SK-N-SH (cell line): ENCODE measurements around the gene CNOT1. TPM values are rescaled to one million over a fixed set of nuclear protein-coding genes. Genes with fewer than 3 reads are reported as not detected.

Source experiments
- CTCF ChIA-PET: fragments of 300-600, 350-600 bp; formaldehyde crosslinking; extraction: SDS; loops from one replicate; lab custom pipeline; 2021; lab: Yijun Ruan, JAX
- POLR2A ChIA-PET: fragments of 350-600 bp; sonication (Branson Sonifier 250); formaldehyde crosslinking; extraction: SDS; loops from one replicate; lab custom pipeline; 2020; ENCODE audit warnings: antibody characterized with exemption, inconsistent platforms; lab: Yijun Ruan, JAX
- DNase-seq: peaks from one replicate; pipeline ENCODE4 v3.0.0; 2012
- H2AFZ ChIP-seq: fragments of 200-600 bp; sonication (generic); 2 replicates; pipeline ENCODE4 v1.8.1; 2016; ENCODE audit warnings: antibody characterized with exemption, mild to moderate bottlenecking, low read depth
- H3F3A ChIP-seq: fragments of 200-600 bp; sonication (generic); replicated peaks from 2 replicates; pipeline ENCODE3; 2016; ENCODE audit warnings: antibody characterized with exemption, mild to moderate bottlenecking; ENCODE audit not compliant: insufficient read depth
- H3K27ac ChIP-seq, 2 experiments: fragments of 200-500 bp in 1 of 2; fragments of 200-600 bp in 1 of 2; sonication (Bioruptor generic) in 1 of 2; sonication (generic), shearing (Covaris generic) in 1 of 2; 2 replicates each; pipeline versions ENCODE4 v1.5.1 to v1.6.1; 2014 to 2016; ENCODE audit warnings: low read depth in 2 of 2, inconsistent platforms in 1 of 2, low read length in 1 of 2, mild to moderate bottlenecking in 1 of 2, mixed read lengths in 1 of 2
- H3K27me3 ChIP-seq: fragments of 200-600 bp; sonication (generic), shearing (Covaris generic); 2 replicates; pipeline ENCODE4 v1.6.1; 2016; ENCODE audit warnings: mixed run types; ENCODE audit not compliant: insufficient read depth
- H3K36me3 ChIP-seq, 2 experiments: fragments of 200-500 bp in 1 of 2; fragments of 200-600 bp in 1 of 2; sonication (Bioruptor generic) in 1 of 2; sonication (generic) in 1 of 2; replicated peaks in 1 of 2; 2 replicates each; pipeline versions ENCODE3 to v1.5.1; 2014 to 2016; ENCODE audit warnings: low read length in 1 of 2, mild to moderate bottlenecking in 1 of 2; ENCODE audit not compliant: insufficient read depth in 2 of 2, control insufficient read depth in 1 of 2
- H3K4me1 ChIP-seq, 2 experiments: fragments of 200-500 bp in 1 of 2; fragments of 200-600 bp in 1 of 2; sonication (Bioruptor generic) in 1 of 2; sonication (generic), shearing (Covaris generic) in 1 of 2; 2 replicates each; pipeline versions ENCODE4 v1.5.1 to v1.6.1; 2014 to 2016; ENCODE audit warnings: low read depth in 1 of 2, low read length in 1 of 2, mixed run types in 1 of 2; ENCODE audit not compliant: insufficient read depth in 2 of 2, control insufficient read depth in 1 of 2
- H3K4me2 ChIP-seq: fragments of 200-600 bp; sonication (generic), shearing (Covaris generic); 2 replicates; pipeline ENCODE4 v1.6.1; 2017; ENCODE audit warnings: mixed run types
- H3K4me3 ChIP-seq, 2 experiments: fragments of 200-500 bp in 1 of 2; fragments of 200-600 bp in 1 of 2; sonication (Bioruptor generic) in 1 of 2; sonication (generic), shearing (Covaris generic) in 1 of 2; 2 replicates each; pipeline versions ENCODE4 v1.5.1 to v1.8.1; 2014 to 2016; ENCODE audit warnings: low read depth in 2 of 2, inconsistent platforms in 1 of 2, low read length in 1 of 2, mild to moderate bottlenecking in 1 of 2, mixed read lengths in 1 of 2, moderate library complexity in 1 of 2
- H3K79me2 ChIP-seq: fragments of 200-600 bp; sonication (generic); 2 replicates; pipeline ENCODE4 v1.8.1; 2017; ENCODE audit warnings: mild to moderate bottlenecking; ENCODE audit not compliant: insufficient read depth
- H3K9ac ChIP-seq: fragments of 200-600 bp; sonication (generic); 2 replicates; pipeline ENCODE4 v1.6.1; 2017; ENCODE audit warnings: mixed run types
- H3K9me2 ChIP-seq: fragments of 200-600 bp; sonication (generic); 2 replicates; pipeline ENCODE4 v1.6.1; 2017; ENCODE audit warnings: mixed run types
- H3K9me3 ChIP-seq: fragments of 200-600 bp; sonication (generic); 2 replicates; pipeline ENCODE4 v1.6.1; 2017; ENCODE audit warnings: mixed run types, mild to moderate bottlenecking, moderate library complexity
- H4K20me1 ChIP-seq: fragments of 200-600 bp; sonication (generic); 2 replicates; pipeline ENCODE4 v1.6.1; 2017; ENCODE audit warnings: mild to moderate bottlenecking, mixed run types; ENCODE audit not compliant: insufficient read depth
- EP300 ChIP-seq, 2 experiments: IDR thresholded peaks; 2 replicates each; pipeline versions ENCODE4 v1.4.0 to v1.6.1; 2012; ENCODE audit warnings: borderline replicate concordance in 1 of 2, low read depth in 1 of 2, low read length in 1 of 2
- FOXJ3 ChIP-seq: sonication (generic); formaldehyde crosslinking; IDR thresholded peaks from 2 replicates; pipeline ENCODE4 v1.5.1; 2020; ENCODE audit warnings: mild to moderate bottlenecking, missing genetic modification reagents
- GABPA ChIP-seq: IDR thresholded peaks from 2 replicates; pipeline ENCODE4 v1.4.0; 2012; ENCODE audit warnings: low read depth, mild to moderate bottlenecking
- MXI1 ChIP-seq: IDR thresholded peaks from 2 replicates; pipeline ENCODE4 v1.6.1; 2012; ENCODE audit warnings: mild to moderate bottlenecking, low read depth, low read length, improper control_type of control experiment
- NRF1 ChIP-seq: IDR thresholded peaks from 2 replicates; pipeline ENCODE4 v1.6.1; 2012; ENCODE audit warnings: low read depth, mild to moderate bottlenecking, low read length
- RCOR1 ChIP-seq: fragments of 150-350 bp; IDR thresholded peaks from 2 replicates; pipeline ENCODE4 v1.6.1; 2017; ENCODE audit warnings: antibody characterized with exemption, low read length
- RXRA ChIP-seq: IDR thresholded peaks from 2 replicates; pipeline ENCODE4 v1.4.0; 2012; ENCODE audit warnings: low read depth, mild to moderate bottlenecking, borderline replicate concordance
- SMC3 ChIP-seq: IDR thresholded peaks from 2 replicates; pipeline ENCODE4 v1.6.1; 2012; ENCODE audit warnings: low read depth, low read length, improper control_type of control experiment
- TAF1 ChIP-seq: IDR thresholded peaks from 2 replicates; pipeline ENCODE4 v1.6.1; 2012; ENCODE audit warnings: low read depth, mild to moderate bottlenecking, low read length, moderate library complexity, borderline replicate concordance
- TCF12 ChIP-seq: IDR thresholded peaks from 2 replicates; pipeline ENCODE4 v1.4.0; 2012
- TEAD4 ChIP-seq: IDR thresholded peaks from 2 replicates; pipeline ENCODE4 v1.4.0; 2012; ENCODE audit warnings: mild to moderate bottlenecking, borderline replicate concordance; ENCODE audit not compliant: insufficient read depth
- YY1 ChIP-seq: IDR thresholded peaks from 2 replicates; pipeline ENCODE4 v1.4.0; 2012; ENCODE audit warnings: low read depth, mild to moderate bottlenecking
- WGBS: methylation state at CpG from one replicate; pipeline ENCODE4 v1.1.6; 2017; ENCODE audit warnings: low lambda C conversion rate; 5-methylcytosine and 5-hydroxymethylcytosine counted together
- polyA plus RNA-seq, 3 experiments: library from polyadenylated mRNA; depleted of rRNA; stranded (reverse); fragments of >200 nt; gene quantifications; 2 replicates each; pipeline ENCODE4 v1.2.3, GENCODE V29; 2012
- TF ChIP-seq, protein P1 (sequence below): IDR thresholded peaks from 2 replicates; pipeline ENCODE4 v1.4.0; 2012; ENCODE audit warnings: low read depth, borderline replicate concordance
- TF ChIP-seq, protein P2 (sequence below): fragments of 150-350 bp; IDR thresholded peaks from 2 replicates; pipeline ENCODE4 v1.6.1; 2017; ENCODE audit warnings: antibody characterized with exemption, low read length, low read depth, borderline replicate concordance
- TF ChIP-seq, protein P3 (sequence below): fragments of 200-600 bp; sonication (generic); IDR thresholded peaks from 2 replicates; pipeline ENCODE4 v1.6.1; 2017; ENCODE audit warnings: antibody characterized with exemption, mild to moderate bottlenecking, moderate library complexity
- TF ChIP-seq, protein P4 (sequence below): fragments of 150-350 bp; IDR thresholded peaks from 2 replicates; pipeline ENCODE4 v1.6.1; 2016; ENCODE audit warnings: mild to moderate bottlenecking, low read depth, low read length

CNOT1 gene
- polyA plus RNA-seq, 1 of the 3 experiments (the other 2 are of a cell fraction), result 77.8 TPM

- Histone ChIP-seq H3F3A (peaks cover 14% of the 10 kb centered on the region), H3K79me2 (0 out of 2 replicates have a peak, but pooled peaks cover 9% of the 10 kb centered on the region), H3K9ac (no peak overlapping the region), H3K4me2 (no peak overlapping the region), H3K27me3 (no peaks in the 10 kb centered on the region), H4K20me1 (no peaks in the 10 kb centered on the region; the same call in 1 of the 2 replicates), H3K9me2 (no peaks in the 10 kb centered on the region), H3K4me1 (no peaks in the 10 kb centered on the region), H3K36me3 (peaks cover 70 to 73% of the 10 kb centered on the region in 2 experiments), H2AFZ (no peak overlapping the region), H3K4me3 (no peak overlapping the region), H3K27ac (no peak overlapping the region), H3K9me3 (no peaks in the 10 kb centered on the region)
- POLR2A ChIA-PET, result no interaction called here
- CTCF ChIA-PET, result interaction anchor here (1.0 to 2.8 kb wide), 3 partner anchors 12 to 14 kb away, joined by 3 to 9 read pairs (median 5); no protein-coding TSS in a partner anchor
- no peak for DNase-seq
- TF ChIP-seq TCF12 (no peak), NRF1 (no peak), RCOR1 (no peak), YY1 (no peak), GABPA (no peak), EP300 (IDR thresholded peaks at IDR 0.05; ENCODE audit: borderline replicate concordance in 1 of 2, low read depth in 1 of 2, low read length in 1 of 2) (no peak), SMC3 (no peak), TAF1 (no peak), TEAD4 (no peak), RXRA (no peak), MXI1 (no peak), FOXJ3 (CRISPR knock-in tag) (no peak)
- TF ChIP-seq, protein P1, sequence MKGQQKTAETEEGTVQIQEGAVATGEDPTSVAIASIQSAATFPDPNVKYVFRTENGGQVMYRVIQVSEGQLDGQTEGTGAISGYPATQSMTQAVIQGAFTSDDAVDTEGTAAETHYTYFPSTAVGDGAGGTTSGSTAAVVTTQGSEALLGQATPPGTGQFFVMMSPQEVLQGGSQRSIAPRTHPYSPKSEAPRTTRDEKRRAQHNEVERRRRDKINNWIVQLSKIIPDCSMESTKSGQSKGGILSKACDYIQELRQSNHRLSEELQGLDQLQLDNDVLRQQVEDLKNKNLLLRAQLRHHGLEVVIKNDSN, result no peak
- TF ChIP-seq, protein P2, sequence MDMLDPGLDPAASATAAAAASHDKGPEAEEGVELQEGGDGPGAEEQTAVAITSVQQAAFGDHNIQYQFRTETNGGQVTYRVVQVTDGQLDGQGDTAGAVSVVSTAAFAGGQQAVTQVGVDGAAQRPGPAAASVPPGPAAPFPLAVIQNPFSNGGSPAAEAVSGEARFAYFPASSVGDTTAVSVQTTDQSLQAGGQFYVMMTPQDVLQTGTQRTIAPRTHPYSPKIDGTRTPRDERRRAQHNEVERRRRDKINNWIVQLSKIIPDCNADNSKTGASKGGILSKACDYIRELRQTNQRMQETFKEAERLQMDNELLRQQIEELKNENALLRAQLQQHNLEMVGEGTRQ, result no peak
- TF ChIP-seq, protein P3, sequence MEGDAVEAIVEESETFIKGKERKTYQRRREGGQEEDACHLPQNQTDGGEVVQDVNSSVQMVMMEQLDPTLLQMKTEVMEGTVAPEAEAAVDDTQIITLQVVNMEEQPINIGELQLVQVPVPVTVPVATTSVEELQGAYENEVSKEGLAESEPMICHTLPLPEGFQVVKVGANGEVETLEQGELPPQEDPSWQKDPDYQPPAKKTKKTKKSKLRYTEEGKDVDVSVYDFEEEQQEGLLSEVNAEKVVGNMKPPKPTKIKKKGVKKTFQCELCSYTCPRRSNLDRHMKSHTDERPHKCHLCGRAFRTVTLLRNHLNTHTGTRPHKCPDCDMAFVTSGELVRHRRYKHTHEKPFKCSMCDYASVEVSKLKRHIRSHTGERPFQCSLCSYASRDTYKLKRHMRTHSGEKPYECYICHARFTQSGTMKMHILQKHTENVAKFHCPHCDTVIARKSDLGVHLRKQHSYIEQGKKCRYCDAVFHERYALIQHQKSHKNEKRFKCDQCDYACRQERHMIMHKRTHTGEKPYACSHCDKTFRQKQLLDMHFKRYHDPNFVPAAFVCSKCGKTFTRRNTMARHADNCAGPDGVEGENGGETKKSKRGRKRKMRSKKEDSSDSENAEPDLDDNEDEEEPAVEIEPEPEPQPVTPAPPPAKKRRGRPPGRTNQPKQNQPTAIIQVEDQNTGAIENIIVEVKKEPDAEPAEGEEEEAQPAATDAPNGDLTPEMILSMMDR, result no peak
- TF ChIP-seq, protein P4, sequence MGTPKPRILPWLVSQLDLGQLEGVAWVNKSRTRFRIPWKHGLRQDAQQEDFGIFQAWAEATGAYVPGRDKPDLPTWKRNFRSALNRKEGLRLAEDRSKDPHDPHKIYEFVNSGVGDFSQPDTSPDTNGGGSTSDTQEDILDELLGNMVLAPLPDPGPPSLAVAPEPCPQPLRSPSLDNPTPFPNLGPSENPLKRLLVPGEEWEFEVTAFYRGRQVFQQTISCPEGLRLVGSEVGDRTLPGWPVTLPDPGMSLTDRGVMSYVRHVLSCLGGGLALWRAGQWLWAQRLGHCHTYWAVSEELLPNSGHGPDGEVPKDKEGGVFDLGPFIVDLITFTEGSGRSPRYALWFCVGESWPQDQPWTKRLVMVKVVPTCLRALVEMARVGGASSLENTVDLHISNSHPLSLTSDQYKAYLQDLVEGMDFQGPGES, result no peak
- WGBS, result 96% methylated on average over 5 of the region's 5 CpGs
Observed at GRCh38 chr16:58530179-58530578, 99.4 kb downstream of the CNOT1 start.
